OCI-LY7 (cell line): ENCODE measurements around the gene GYG1. TPM values are rescaled to one million over a fixed set of nuclear protein-coding genes. Genes with fewer than 3 reads are reported as not detected.

Source experiments
- BruUV-seq: library from RNA; stranded (reverse); fragments of 400-500 nt; replicated peaks from 2 replicates; lab custom pipeline; 2021; lab: Mats Ljungman, UMichigan
- CTCF ChIA-PET: fragments of 300-600 bp; sonication (Branson Sonifier 250); formaldehyde crosslinking; loops from one replicate; lab custom pipeline; 2022; ENCODE audit warnings: antibody characterized with exemption; ENCODE audit not compliant: unreplicated experiment; lab: Charles Lee
- POLR2A ChIA-PET: fragments of 300-600 bp; sonication (Branson Sonifier 250); formaldehyde crosslinking; loops from one replicate; lab custom pipeline; 2022; ENCODE audit warnings: antibody characterized with exemption; lab: Charles Lee
- DNase-seq: peaks from one replicate; pipeline ENCODE4 v3.0.0-alpha.2; 2015; ENCODE audit warnings: low spot score
- H2AFZ ChIP-seq: fragments of 200-600 bp; sonication (generic), shearing (Covaris generic); 2 replicates; pipeline ENCODE4 v1.6.1; 2014; ENCODE audit warnings: mild to moderate bottlenecking, antibody characterized with exemption, low read length, moderate library complexity
- H3K27ac ChIP-seq: fragments of 200-600 bp; sonication (generic); 2 replicates; pipeline ENCODE4 v1.5.1; 2014; ENCODE audit warnings: mixed run types, low read depth, mild to moderate bottlenecking, moderate library complexity, low read length, inconsistent platforms; ENCODE audit not compliant: poor library complexity, severe bottlenecking
- H3K36me3 ChIP-seq: fragments of 200-600 bp; sonication (generic); 2 replicates; pipeline ENCODE4 v1.6.1; 2014; ENCODE audit warnings: mild to moderate bottlenecking, antibody characterized with exemption, low read length, moderate library complexity, mixed read lengths; ENCODE audit not compliant: insufficient read depth
- H3K4me1 ChIP-seq: fragments of 200-600 bp; sonication (generic); 2 replicates; pipeline ENCODE4 v1.5.1; 2014; ENCODE audit warnings: mild to moderate bottlenecking, low read length; ENCODE audit not compliant: insufficient read depth, poor library complexity, severe bottlenecking
- H3K4me2 ChIP-seq: fragments of 200-600 bp; sonication (generic); 2 replicates; pipeline ENCODE4 v1.6.1; 2014; ENCODE audit warnings: mild to moderate bottlenecking, low read length
- H3K4me3 ChIP-seq: fragments of 200-600 bp; sonication (generic); 2 replicates; pipeline ENCODE4 v1.5.1; 2014; ENCODE audit warnings: mild to moderate bottlenecking, low read depth, low read length; ENCODE audit not compliant: poor library complexity, severe bottlenecking
- H3K79me2 ChIP-seq: fragments of 200-600 bp; sonication (generic); 2 replicates; pipeline ENCODE4 v1.6.1; 2016; ENCODE audit warnings: low read depth, mild to moderate bottlenecking, low read length, moderate library complexity, mixed read lengths; ENCODE audit not compliant: insufficient read depth
- H3K9me2 ChIP-seq: fragments of 200-600 bp; sonication (generic); 2 replicates; pipeline ENCODE4 v1.6.1; 2016; ENCODE audit warnings: mild to moderate bottlenecking, low read length, mixed read lengths; ENCODE audit not compliant: insufficient read depth
- H3K9me3 ChIP-seq: fragments of 200-600 bp; sonication (generic); 2 replicates; pipeline ENCODE4 v1.6.1; 2014; ENCODE audit warnings: mild to moderate bottlenecking, mixed run types, low read length, mixed read lengths
- H4K20me1 ChIP-seq: fragments of 200-600 bp; sonication (generic); 2 replicates; pipeline ENCODE4 v1.6.1; 2014; ENCODE audit warnings: mild to moderate bottlenecking, antibody characterized with exemption, low read length, moderate library complexity, mixed read lengths; ENCODE audit not compliant: insufficient read depth
- EZH2phosphoT487 ChIP-seq: fragments of 200-600 bp; sonication (generic); IDR thresholded peaks from 2 replicates; pipeline ENCODE4 v1.6.1; 2018; ENCODE audit warnings: low read depth, borderline replicate concordance, mild to moderate bottlenecking, mixed run types, antibody characterized with exemption, low read length, moderate library complexity, mixed read lengths
- intact Hi-C: fragments of 100-400 bp; cut with micrococcal nuclease; formaldehyde crosslinking; loops from one replicate; pipeline ENCODE4 v1.10.0; 2022; ENCODE audit not compliant: unreplicated experiment
- total RNA-seq, 2 experiments: library from RNA; depleted of rRNA in 1 of 2; stranded (reverse); fragments of >200 nt in 1 of 2; shearing (Covaris generic) in 1 of 2; gene quantifications; 2 replicates each; pipeline ENCODE4 v1.2.3, GENCODE V29; 2014 to 2022
- TF ChIP-seq, protein P1 (sequence below): fragments of 200-600 bp; sonication (generic); conservative IDR thresholded peaks from 2 replicates; pipeline ENCODE4 v1.5.1; 2014; ENCODE audit warnings: mild to moderate bottlenecking, antibody characterized with exemption, low read length, moderate library complexity, mixed read lengths

Gene GYG1
- total RNA-seq, 2 experiments from 2014 or later: 11.5 to 53.6 TPM

GRCh38 chr3:149011676-149012075, 20.3 kb downstream of the GYG1 start:
- Histone ChIP-seq H4K20me1 (no peaks in the 10 kb centered on the region), H3K9me2 (no peaks in the 10 kb centered on the region), H3K9me3 (no peaks in the 10 kb centered on the region), H3K36me3 (peaks cover 56% of the 10 kb centered on the region), H3K27ac (no peak overlapping the region), H3K4me3 (no peak overlapping the region), H2AFZ (no peak overlapping the region), H3K4me2 (no peak overlapping the region), H3K79me2 (no peaks in the 10 kb centered on the region), H3K4me1 (no peaks in the 10 kb centered on the region)
- no peak for TF ChIP-seq EZH2phosphoT487
- TF ChIP-seq, protein P1, sequence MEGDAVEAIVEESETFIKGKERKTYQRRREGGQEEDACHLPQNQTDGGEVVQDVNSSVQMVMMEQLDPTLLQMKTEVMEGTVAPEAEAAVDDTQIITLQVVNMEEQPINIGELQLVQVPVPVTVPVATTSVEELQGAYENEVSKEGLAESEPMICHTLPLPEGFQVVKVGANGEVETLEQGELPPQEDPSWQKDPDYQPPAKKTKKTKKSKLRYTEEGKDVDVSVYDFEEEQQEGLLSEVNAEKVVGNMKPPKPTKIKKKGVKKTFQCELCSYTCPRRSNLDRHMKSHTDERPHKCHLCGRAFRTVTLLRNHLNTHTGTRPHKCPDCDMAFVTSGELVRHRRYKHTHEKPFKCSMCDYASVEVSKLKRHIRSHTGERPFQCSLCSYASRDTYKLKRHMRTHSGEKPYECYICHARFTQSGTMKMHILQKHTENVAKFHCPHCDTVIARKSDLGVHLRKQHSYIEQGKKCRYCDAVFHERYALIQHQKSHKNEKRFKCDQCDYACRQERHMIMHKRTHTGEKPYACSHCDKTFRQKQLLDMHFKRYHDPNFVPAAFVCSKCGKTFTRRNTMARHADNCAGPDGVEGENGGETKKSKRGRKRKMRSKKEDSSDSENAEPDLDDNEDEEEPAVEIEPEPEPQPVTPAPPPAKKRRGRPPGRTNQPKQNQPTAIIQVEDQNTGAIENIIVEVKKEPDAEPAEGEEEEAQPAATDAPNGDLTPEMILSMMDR: no peak
- POLR2A ChIA-PET: no interaction called here
- CTCF ChIA-PET: no interaction called here
- BruUV-seq: no TSS peak
- intact Hi-C loops: no loop called here
- DNase-seq: no peak

- Histone ChIP-seq H3K36me3 (peaks cover 54% of the 10 kb centered on the region), H3K27ac (no peak overlapping the region), H3K9me2 (no peaks in the 10 kb centered on the region), H4K20me1 (no peaks in the 10 kb centered on the region), H3K4me2 (no peak overlapping the region), H3K4me1 (no peaks in the 10 kb centered on the region), H3K9me3 (no peaks in the 10 kb centered on the region), H3K4me3 (no peak overlapping the region), H2AFZ (no peak overlapping the region), H3K79me2 (no peaks in the 10 kb centered on the region)
- intact Hi-C loops: no loop called here
- ChIA-PET POLR2A (no interaction called here), CTCF (no interaction called here)
- no peak for DNase-seq
- TF ChIP-seq EZH2phosphoT487: no peak
- no TSS peak for BruUV-seq
Measured at GRCh38 chr3:149013726-149014125, 22.4 kb downstream of the GYG1 start.

DNA sequence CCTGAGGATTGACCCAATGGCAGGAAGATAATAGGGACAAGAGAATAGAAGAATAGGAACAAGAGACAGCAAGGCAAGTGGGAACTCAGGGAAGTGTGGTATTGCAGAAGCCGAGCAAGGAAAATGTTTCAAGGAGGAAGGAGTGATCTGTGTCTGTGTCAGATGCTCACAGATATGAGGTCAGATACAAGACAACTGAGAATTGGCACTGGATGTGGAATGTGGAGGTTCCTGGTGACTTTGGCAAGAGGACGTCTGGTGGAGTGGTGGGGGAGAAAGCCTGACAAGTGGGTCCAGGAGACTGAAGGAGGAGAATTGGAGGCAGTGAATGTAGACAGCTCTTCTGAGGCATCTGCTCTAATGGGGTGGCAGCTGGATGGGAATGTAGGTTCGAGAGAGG, 24.1 kb downstream of the GYG1 start:
- TF ChIP-seq, protein P1: no peak
- TF ChIP-seq EZH2phosphoT487: no peak
- intact Hi-C loops: no loop called here
- H2AFZ ChIP-seq: no peak overlapping the region
- DNase-seq: no peak
- H3K36me3 ChIP-seq: peaks cover 41% of the 10 kb centered on the region
- H3K4me2 ChIP-seq: no peak overlapping the region
- ChIA-PET CTCF (no interaction called here), POLR2A (interaction anchor here (1.4 kb wide), 2 partner anchors 12 to 13 kb away, joined by 3 read pairs; no protein-coding TSS in a partner anchor)
- H3K27ac ChIP-seq: no peak overlapping the region
- H3K9me2 ChIP-seq: no peaks in the 10 kb centered on the region
- no peak overlapping the region for H3K4me3 ChIP-seq
- no peaks in the 10 kb centered on the region for H3K9me3 ChIP-seq
- BruUV-seq: no TSS peak
- no peaks in the 10 kb centered on the region for H3K79me2 ChIP-seq
- no peaks in the 10 kb centered on the region for H4K20me1 ChIP-seq
- no peaks in the 10 kb centered on the region for H3K4me1 ChIP-seq
